ENCODE data around the gene SLC26A4.

The SLC26A4 gene

GRCh38 chr7:107659666-107660065 is 962 bp upstream of the SLC26A4 start:
- DNase-seq (ENCODE audit: low spot score) = no peak

GRCh38 chr7:107661081-107661864 is 645 bp downstream of the SLC26A4 start:
- peak; percentile 63 for DNase-seq (ENCODE audit: low spot score)

- DNase-seq (ENCODE audit: low spot score) = peak; percentile 18
Measured at GRCh38 chr7:107661865-107662379, 1.3 kb downstream of the SLC26A4 start.

GRCh38 chr7:107663196-107663595 is 2.6 kb downstream of the SLC26A4 start:
- DNase-seq (ENCODE audit: low spot score) = no peak

- DNase-seq (ENCODE audit: low spot score) = no peak
Measured at GRCh38 chr7:107666790-107667189, 6.2 kb downstream of the SLC26A4 start.

DNA sequence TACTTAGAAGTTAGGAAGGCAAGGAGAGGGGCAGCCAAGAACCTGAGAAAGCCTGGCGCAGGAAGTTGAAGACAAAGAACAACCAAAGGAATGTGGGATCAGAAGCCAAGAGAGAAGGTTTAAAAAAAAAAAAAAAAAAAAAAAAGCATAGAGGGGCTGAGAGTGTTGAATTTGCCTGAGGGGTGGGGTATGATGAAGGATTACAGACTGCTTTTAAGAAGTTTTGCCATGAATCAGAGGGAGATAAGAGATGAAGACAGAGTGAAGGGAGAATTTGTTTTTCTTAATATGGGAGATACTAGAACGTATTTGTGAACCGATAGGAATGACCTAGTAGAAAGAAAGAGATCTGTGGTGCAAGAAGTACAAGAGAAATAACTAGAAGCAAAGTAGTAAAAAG is 6.7 kb downstream of the SLC26A4 start:
- DNase-seq (ENCODE audit: low spot score) = no peak

DNA sequence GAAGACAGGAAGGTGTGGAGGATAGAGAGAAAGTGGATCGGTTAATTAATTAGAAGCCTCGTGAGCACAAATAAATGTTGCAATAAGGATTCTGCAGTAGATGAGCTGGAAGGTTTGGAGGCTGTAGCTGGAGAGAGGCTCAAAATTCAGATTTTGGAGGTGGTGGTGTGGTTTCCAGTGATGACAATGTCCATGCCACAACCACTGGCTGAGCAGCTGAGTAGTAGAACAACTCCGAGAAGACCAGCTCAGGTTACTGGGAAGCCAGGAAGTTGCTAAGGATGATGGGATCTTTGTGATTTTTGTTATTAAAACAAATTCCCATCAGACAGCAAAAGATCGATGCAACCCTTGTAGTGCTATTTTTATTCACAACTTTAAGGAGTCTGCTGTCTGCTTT is 7.7 kb downstream of the SLC26A4 start:
- DNase-seq (ENCODE audit: low spot score) = no peak

DNA sequence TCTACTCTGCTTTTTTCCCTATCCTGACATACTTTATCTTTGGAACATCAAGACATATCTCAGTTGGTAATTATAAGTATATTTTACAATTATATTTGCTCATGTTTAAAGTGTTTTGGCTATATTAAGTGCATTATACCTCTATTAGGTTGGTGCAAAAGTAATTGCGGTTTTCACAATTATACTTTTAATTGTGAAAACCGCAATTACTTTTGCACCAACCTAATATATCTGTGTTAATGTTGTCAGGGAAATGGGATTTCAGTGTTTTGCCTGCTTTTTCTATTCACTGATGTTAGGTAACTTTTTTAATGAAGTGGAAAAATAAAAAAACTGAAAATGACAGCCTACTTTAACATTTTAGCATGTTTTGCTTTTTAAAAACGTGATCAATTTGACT is 11.6 kb downstream of the SLC26A4 start:
- no peak for DNase-seq (ENCODE audit: low spot score)

DNA sequence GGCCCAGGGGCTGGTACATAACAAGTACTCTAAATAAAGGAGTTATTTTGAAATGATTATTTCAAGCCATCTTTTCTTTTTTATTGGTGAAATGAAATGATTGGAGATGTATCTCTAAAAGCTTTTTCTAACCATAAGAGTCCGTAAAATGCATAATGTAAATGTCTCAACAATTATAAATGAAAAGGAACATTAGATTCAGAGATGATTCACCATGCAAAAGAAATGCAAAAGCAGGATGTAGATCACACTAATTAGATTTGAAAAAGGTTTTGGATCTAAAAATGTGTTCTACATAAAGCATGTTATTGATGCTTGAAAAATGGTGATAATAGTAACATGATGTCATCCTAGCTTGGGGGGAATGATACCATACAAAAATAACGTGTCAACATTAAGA is 15.6 kb downstream of the SLC26A4 start:
- no peak for DNase-seq (ENCODE audit: low spot score)

GRCh38 chr7:107678110-107678753 is 17.6 kb downstream of the SLC26A4 start:
- no peak for DNase-seq (ENCODE audit: low spot score)

DNA sequence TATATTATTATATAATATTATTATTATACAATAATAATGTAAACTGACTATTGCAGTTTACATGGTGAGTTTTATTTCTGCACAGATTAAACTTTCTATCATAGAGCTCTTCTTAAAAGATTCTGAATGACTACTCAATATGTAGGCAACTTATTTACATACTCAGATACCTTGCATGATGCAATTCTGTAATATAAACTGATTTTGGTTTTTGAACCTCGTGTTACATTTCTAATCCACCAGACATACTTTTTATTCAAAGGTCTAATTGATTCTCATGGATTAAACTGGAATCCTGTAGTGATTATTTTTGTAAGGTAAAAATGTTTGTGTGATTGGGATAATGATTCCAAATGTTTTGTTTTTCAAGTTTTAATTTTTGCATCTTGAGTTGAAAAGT is 19.9 kb downstream of the SLC26A4 start:
- no peak for DNase-seq (ENCODE audit: low spot score)

- DNase-seq (ENCODE audit: low spot score) = no peak
Measured at GRCh38 chr7:107682886-107683285, 22.3 kb downstream of the SLC26A4 start.

- DNase-seq (ENCODE audit: low spot score) = no peak
Measured at GRCh38 chr7:107684287-107684686, 23.7 kb downstream of the SLC26A4 start.

DNA sequence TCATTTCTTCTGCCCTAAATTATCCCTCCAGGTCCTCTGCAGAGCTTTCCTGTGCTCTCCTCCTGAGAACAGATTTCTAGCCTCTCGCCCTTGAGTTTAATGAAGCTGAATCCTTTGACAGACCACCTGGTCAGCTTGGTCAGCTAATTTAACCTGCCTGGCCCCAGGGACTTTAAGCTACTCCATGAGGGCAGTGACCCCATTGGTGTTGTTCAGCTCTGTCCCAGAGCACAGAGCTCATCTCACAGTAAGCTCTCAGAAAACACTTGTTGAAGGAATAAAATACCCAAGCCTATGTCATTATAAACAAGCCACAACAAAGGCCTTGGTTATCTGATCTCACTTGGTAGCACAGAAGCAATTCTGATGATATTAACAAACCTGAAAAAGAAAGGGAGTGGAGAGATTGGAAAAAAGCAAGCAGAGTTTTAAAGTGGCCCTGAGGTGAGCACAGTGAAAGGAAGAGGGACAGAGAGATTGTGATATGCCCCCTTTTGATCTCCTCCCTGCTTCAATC is 24.4 kb downstream of the SLC26A4 start:
- DNase-seq (ENCODE audit: low spot score) = no peak

DNA sequence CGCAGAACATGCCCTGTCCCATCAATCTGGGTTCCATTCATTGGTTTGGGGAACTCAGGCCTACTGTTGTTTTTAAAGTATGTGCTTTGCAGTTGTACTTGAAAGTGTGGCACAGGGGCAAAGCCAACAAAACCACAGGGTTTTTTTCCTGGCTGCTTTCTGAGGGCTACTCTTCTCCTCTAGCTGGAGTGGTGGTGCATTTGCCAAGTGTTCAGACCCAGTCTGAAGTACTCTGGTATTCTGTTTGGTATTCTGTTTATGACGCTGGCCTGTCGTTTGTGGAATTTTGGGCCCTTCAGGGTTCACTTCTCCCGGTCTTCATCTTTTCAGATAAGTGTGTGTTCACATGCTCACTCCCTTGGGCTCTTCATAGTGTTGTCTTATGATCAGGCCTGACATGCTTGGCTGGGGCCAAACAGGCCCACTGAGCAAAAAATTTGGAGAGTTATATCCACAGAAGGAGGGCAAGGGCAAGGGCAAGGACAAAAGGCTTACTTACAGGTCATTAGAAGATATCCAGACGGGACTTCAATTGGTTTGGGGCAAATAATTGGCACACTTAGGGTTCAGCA is 26.3 kb downstream of the SLC26A4 start:
- no peak for DNase-seq (ENCODE audit: low spot score)

DNA sequence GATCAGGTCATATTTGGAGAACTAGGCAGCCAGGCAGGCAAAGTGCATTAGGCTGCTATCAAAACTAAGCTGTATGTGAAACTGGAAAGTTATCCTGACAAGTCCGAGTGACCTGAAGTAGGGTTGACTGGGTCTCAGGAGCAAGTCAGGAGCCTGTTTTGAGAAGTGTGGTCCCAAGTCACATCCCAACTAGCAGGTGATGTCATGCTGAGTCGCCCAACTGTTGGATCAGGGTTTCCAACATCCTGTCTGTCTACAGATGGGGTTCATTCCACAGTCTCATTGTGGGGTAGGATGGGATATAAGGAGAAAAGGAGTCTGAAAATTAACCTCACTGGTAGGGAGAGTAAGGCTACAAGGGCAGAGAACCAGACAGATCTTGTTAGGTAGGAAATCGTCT is 27.0 kb downstream of the SLC26A4 start:
- DNase-seq (ENCODE audit: low spot score) = no peak

DNA sequence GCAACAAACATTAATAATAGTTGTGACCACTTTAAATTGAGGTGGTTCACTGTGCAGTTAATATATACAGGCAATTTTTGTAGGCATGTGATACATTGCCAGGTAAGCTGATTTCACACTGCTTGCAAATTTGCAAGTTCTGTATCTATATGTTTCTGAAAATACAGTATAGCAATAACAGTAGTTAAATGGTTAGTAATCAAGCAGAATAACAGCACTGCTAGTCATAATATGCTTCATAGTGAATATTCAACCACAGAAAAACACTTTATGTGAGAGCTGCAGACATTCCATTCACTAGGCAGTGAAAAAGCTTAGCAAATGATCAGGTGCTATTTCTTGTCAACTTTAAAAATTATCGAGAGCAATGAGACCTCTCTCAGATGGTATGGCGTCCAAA is 28.9 kb downstream of the SLC26A4 start:
- no peak for DNase-seq (ENCODE audit: low spot score)

- DNase-seq (ENCODE audit: low spot score) = no peak
Measured at GRCh38 chr7:107690084-107690483, 29.5 kb downstream of the SLC26A4 start.

- DNase-seq (ENCODE audit: low spot score) = no peak
Measured at GRCh38 chr7:107690611-107691010, 30.0 kb downstream of the SLC26A4 start.

DNA sequence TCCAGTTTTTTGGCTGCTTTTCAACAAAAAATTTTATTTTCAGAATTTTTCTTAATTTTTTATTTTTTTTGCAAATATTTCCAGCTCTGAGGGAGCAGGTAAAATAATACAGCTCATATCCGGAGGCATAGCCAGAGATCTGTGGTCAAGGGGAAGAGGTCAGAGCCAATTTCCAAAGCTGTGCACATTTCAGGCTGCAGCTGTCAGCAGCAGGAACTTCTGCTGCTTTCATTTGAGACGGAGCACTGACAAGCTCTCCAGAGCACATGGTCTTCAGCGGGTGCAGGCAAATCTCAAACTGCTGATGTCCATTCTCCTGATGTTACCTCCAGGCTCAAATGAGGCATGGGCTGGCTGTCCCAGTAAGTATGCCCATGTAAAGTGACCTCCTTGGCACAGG is 31.1 kb downstream of the SLC26A4 start:
- no peak for DNase-seq (ENCODE audit: low spot score)

GRCh38 chr7:107692501-107692900 is 31.9 kb downstream of the SLC26A4 start:
- no peak for DNase-seq (ENCODE audit: low spot score)

DNA sequence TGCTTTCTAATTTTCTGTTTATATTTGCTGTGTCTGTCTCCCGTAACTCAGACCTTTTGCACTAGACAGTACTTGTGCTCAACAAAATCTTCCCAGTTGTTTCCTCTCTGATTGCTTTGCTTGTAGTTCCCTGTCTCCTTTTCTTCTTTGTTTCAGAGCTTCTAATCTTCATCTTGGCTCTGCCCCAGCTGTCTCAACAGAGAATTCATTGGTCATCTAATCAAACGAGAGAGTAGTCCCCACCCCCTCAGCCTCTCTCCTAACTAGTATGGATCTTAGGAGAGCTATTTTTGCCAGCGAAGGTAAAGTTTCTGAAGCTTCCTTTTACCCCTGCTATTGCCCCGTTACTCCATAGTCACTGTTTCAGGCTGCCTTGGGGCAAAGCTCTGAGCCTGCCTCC is 32.8 kb downstream of the SLC26A4 start:
- DNase-seq (ENCODE audit: low spot score) = no peak

- no peak for DNase-seq (ENCODE audit: low spot score)
Measured at GRCh38 chr7:107694386-107694785, 33.8 kb downstream of the SLC26A4 start.
